Measurements from ENCODE around the gene MALRD1. TPM values are rescaled to one million over a fixed set of nuclear protein-coding genes. Genes with fewer than 3 reads are reported as not detected.
A peak's percentile ranks its signal among the peaks of the same experiment; 100 is the strongest.
"Not testable (repeated sequence)": the region's sequence is repeated elsewhere in the genome, so short reads cannot be mapped to it uniquely, and the experiment has no call there.

Gene MALRD1
- total RNA-seq, 4 donors from 2014 or later, result 58.6 to 357 (median 249) TPM

DNA sequence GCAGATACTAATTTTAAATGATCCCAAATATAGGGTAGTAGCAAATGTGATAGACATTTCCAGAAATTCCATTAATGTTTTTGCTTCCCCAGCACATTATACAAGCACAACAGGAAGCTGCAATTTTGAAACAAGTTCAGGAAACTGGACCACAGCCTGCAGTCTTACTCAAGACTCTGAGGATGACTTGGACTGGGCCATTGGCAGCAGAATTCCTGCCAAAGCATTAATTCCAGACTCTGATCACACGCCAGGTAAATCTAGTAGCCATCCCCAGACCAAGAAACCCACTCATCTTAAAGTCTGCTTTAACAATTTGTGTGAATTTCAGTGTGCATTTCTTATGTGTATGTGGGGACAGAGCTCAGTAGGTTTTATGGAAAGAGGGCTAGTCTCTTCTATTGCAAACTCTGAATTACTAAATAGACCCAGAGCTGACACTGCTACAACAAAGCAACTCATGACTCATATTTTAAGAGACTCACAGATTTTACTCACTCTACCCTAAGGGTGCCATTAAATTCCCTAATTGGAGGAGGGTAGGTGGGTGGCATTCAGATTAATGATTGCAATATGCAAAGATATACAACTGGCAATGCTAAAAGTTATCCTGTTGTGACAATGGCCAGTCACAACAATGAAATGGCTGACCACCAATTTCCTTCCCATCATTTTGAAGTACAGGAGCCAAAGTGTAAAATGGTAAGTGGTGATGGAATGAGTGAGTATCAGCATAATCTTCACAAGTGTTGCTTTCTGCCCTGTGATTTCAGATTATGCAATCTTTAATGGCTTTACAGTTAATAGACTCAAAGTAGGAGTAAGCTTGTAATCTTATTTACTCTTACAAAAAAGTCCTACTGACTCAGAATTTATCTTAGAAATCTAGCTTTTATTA lies 450.0 kb downstream of the MALRD1 start:
- DNase-seq, result no peak
- no peak overlapping the region for H3K4me3 ChIP-seq
- H3K27ac ChIP-seq, result peak overlapping the region in 1 of 4 donors; percentile 4
- H3K9me3 ChIP-seq, result no peaks in the 10 kb centered on the region
- no peaks in the 10 kb centered on the region for H3K27me3 ChIP-seq
- peaks cover 0 to 11% (median 0%) of the 10 kb centered on the region in 3 donors for H3K36me3 ChIP-seq
- TF ChIP-seq, protein P1, sequence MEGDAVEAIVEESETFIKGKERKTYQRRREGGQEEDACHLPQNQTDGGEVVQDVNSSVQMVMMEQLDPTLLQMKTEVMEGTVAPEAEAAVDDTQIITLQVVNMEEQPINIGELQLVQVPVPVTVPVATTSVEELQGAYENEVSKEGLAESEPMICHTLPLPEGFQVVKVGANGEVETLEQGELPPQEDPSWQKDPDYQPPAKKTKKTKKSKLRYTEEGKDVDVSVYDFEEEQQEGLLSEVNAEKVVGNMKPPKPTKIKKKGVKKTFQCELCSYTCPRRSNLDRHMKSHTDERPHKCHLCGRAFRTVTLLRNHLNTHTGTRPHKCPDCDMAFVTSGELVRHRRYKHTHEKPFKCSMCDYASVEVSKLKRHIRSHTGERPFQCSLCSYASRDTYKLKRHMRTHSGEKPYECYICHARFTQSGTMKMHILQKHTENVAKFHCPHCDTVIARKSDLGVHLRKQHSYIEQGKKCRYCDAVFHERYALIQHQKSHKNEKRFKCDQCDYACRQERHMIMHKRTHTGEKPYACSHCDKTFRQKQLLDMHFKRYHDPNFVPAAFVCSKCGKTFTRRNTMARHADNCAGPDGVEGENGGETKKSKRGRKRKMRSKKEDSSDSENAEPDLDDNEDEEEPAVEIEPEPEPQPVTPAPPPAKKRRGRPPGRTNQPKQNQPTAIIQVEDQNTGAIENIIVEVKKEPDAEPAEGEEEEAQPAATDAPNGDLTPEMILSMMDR (IDR thresholded peaks at IDR 0.05), result no peak
- no peak for TF ChIP-seq POLR2A (IDR thresholded peaks at IDR 0.05)
- H3K4me1 ChIP-seq, result no peaks in the 10 kb centered on the region

DNA sequence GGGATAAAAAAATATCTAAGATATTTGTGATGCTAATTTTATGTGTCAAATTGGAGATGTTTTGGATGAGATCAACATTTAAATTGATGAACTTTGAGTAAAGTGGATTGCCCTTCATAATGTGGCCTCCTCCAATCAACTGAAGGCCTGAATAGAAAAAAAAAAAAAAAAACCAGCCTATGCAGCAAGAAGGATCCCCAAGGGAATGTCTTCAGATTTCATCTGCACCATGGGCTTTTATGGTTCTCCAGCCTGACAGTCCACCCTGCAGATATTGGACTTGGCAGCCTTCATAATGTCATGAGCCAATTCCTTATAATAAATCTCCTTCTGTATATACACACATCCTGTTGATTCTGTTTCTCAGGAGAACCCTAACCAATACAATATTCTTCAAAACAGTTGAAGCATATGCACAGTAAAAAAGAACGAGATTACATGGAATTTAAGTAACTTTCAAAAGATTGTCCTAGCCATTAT lies 450.7 kb downstream of the MALRD1 start:
- no peaks in the 10 kb centered on the region for H3K4me1 ChIP-seq

DNA sequence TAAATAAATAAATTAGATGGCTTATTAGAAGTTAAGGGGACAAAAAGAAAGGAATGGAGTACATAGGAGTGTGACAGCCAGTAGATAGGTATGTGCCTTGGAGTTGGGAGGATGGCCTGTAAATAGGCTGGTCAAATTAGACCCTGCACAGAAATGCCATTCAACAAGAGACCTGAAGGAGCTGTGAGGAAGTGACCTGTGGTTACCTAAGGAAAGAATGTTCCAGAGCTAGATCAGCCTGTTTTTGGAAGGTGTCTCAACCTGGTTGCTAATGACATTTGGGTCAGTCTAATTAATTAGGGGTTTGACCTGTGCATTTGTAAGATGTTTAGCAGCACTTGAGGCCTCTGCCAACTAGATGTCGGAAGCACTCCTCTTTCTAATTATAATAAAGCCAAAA lies 452.4 kb downstream of the MALRD1 start:
- H3K4me3 ChIP-seq, result no peak overlapping the region
- peaks cover 0 to 4% (median 0%) of the 10 kb centered on the region in 3 donors for H3K36me3 ChIP-seq
- H3K27me3 ChIP-seq, result no peaks in the 10 kb centered on the region
- no peak overlapping the region for H3K27ac ChIP-seq
- TF ChIP-seq, protein P1 (IDR thresholded peaks at IDR 0.05), result no peak
- no peak for TF ChIP-seq POLR2A (IDR thresholded peaks at IDR 0.05)
- no peaks in the 10 kb centered on the region for H3K9me3 ChIP-seq
- H3K4me1 ChIP-seq, result no peaks in the 10 kb centered on the region
- DNase-seq, result no peak

More for the DNA sequence above, 450.7 kb downstream of the MALRD1 start:
- Histone ChIP-seq H3K9me3 (no peaks in the 10 kb centered on the region), H3K4me3 (no peak overlapping the region), H3K36me3 (peaks cover 0 to 4% (median 0%) of the 10 kb centered on the region in 3 donors), H3K27ac (no peak overlapping the region), H3K27me3 (no peaks in the 10 kb centered on the region)
- TF ChIP-seq, protein P1 (IDR thresholded peaks at IDR 0.05), result no peak
- TF ChIP-seq POLR2A (IDR thresholded peaks at IDR 0.05), result no peak
- DNase-seq, result no peak

DNA sequence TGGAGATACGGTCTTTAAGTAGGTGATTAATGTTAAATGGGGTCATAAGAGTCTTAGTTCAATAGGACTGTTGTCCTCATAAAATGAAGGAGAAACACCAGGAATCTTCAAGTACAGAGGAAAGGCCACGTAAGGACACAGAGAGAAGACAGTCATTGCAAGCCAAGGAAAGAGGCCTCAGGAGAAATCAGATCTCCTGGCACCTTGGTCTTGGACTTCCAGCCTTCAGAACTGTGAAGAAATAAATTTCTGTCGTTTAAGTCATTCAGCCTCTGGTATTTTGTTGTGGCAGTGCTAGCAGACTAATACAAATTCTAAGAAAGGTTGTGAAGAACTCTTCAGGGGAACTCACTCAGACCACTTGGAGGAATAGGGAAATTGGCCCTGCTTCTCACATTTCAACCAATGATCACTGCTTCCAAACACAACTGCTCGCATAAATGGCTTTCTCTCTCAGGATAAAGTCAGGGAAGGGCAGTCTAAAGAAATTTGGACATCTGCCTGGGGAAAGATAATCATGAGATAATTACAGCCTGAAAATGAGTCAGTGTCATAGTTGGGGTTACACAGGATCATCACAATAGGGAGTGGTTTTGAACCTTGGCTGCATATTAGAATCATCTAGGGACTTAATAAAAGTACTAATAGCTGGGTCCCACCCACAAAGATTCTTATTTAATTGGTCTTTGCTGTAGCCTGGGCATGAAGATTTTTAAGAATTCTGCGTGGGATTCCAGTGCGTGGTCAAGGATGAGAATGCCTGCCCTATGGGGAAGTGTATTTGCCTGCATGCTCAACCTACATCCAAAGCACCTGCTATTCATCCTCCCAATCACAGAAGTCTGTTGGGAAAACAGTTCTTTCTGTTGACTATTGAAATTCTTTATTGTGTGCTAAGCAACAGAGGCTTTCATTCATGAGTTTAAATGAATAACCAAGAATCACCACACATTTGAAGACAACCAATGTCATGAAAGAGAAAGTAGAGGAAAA lies 457.0 kb downstream of the MALRD1 start:
- Histone ChIP-seq H3K4me3 (no peak overlapping the region), H3K36me3 (peaks cover 0 to 5% (median 0%) of the 10 kb centered on the region in 3 donors), H3K4me1 (no peaks in the 10 kb centered on the region), H3K27ac (no peak overlapping the region), H3K27me3 (no peaks in the 10 kb centered on the region), H3K9me3 (no peaks in the 10 kb centered on the region)
- TF ChIP-seq POLR2A (IDR thresholded peaks at IDR 0.05), result no peak
- TF ChIP-seq, protein P1 (IDR thresholded peaks at IDR 0.05), result no peak
- no peak for DNase-seq

DNA sequence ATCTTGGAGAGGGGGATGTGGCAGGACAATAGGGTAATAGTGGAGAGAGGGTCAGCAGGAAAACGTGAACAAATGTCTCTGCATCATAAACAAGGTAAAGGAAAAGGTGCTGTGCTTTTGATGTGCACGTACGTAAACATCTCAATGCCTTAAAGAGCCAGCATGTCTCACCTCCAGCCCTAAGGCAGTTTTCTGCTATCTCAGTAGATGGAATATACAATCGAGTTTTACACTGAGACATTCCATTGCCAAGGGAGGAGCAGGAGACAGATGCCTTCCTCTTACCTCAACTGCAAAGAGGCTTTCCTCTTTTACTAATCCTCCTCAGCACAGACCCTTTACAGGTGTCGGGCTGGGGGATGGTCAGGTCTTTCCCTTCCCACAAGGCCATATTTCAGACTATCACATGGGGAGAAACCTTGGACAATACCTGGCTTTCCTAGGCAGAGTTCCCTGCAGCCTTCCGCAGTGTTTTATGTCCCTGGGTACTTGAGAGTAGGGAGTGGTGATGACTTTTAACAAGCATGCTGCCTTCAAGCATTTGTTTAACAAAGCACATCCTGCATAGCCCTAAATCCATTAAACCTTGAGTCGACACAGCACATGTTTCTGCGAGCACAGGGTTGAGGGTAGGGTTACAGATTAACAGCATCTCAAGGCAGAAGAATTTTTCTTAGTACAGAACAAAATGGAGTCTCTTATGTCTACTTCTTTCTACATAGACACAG lies 461.6 kb downstream of the MALRD1 start:
- not testable (repeated sequence) for H3K27me3 ChIP-seq, H3K4me3 ChIP-seq, DNase-seq, H3K27ac ChIP-seq, H3K4me1 ChIP-seq, H3K36me3 ChIP-seq, H3K9me3 ChIP-seq

Measured in Peyer's patch (tissue), 4 donors.